ENCODE results near the gene MUC5B.
"Not testable (repeated sequence)": the region's sequence is repeated elsewhere in the genome, so short reads cannot be mapped to it uniquely, and the experiment has no call there.

The MUC5B gene

GRCh38 chr11:1241706-1242105 lies 18.8 kb downstream of the MUC5B start:
- DNase-seq (ENCODE audit: low read depth), result no peak
- TF ChIP-seq CTCF (IDR thresholded peaks at IDR 0.05; ENCODE audit: control insufficient read depth, insufficient read depth, low read depth, low read length, missing control alignments), result no peak
- no peak overlapping the region for H3K4me3 ChIP-seq (ENCODE audit: control insufficient read depth, low read depth, low read length)

- no peak for DNase-seq (ENCODE audit: low read depth)
- TF ChIP-seq CTCF (IDR thresholded peaks at IDR 0.05; ENCODE audit: control insufficient read depth, insufficient read depth, low read depth, low read length, missing control alignments), result no peak
- no peak overlapping the region for H3K4me3 ChIP-seq (ENCODE audit: control insufficient read depth, low read depth, low read length)
These were observed 19.4 kb downstream of the MUC5B start for GRCh38 chr11:1242289-1242688.

GRCh38 chr11:1242751-1243150 lies 19.9 kb downstream of the MUC5B start:
- H3K4me3 ChIP-seq (ENCODE audit: control insufficient read depth, low read depth, low read length); DNase-seq (ENCODE audit: low read depth): not testable (repeated sequence)

GRCh38 chr11:1243521-1243920 lies 20.7 kb downstream of the MUC5B start:
- not testable (repeated sequence) for DNase-seq (ENCODE audit: low read depth); H3K4me3 ChIP-seq (ENCODE audit: control insufficient read depth, low read depth, low read length)

- not testable (repeated sequence) for DNase-seq (ENCODE audit: low read depth); H3K4me3 ChIP-seq (ENCODE audit: control insufficient read depth, low read depth, low read length)
These were observed 21.7 kb downstream of the MUC5B start for GRCh38 chr11:1244557-1244956.

- H3K4me3 ChIP-seq (ENCODE audit: control insufficient read depth, low read depth, low read length); DNase-seq (ENCODE audit: low read depth): not testable (repeated sequence)
These were observed 22.9 kb downstream of the MUC5B start for GRCh38 chr11:1245717-1246116.

- DNase-seq (ENCODE audit: low read depth); H3K4me3 ChIP-seq (ENCODE audit: control insufficient read depth, low read depth, low read length): not testable (repeated sequence)
These were observed 23.4 kb downstream of the MUC5B start for GRCh38 chr11:1246301-1246700.

- not testable (repeated sequence) for H3K4me3 ChIP-seq (ENCODE audit: control insufficient read depth, low read depth, low read length); DNase-seq (ENCODE audit: low read depth)
These were observed 24.2 kb downstream of the MUC5B start for GRCh38 chr11:1247026-1247425.

GRCh38 chr11:1248951-1249350 lies 26.1 kb downstream of the MUC5B start:
- not testable (repeated sequence) for DNase-seq (ENCODE audit: low read depth); H3K4me3 ChIP-seq (ENCODE audit: control insufficient read depth, low read depth, low read length)

- not testable (repeated sequence) for DNase-seq (ENCODE audit: low read depth); H3K4me3 ChIP-seq (ENCODE audit: control insufficient read depth, low read depth, low read length)
These were observed 27.5 kb downstream of the MUC5B start for GRCh38 chr11:1250411-1250810.

- DNase-seq (ENCODE audit: low read depth), result no peak
- TF ChIP-seq CTCF (IDR thresholded peaks at IDR 0.05; ENCODE audit: control insufficient read depth, insufficient read depth, low read depth, low read length, missing control alignments), result no peak
- H3K4me3 ChIP-seq (ENCODE audit: control insufficient read depth, low read depth, low read length), result no peak overlapping the region
These were observed 28.4 kb downstream of the MUC5B start for GRCh38 chr11:1251236-1251770.

Measured in AG09309 (cell line).